ENCODE measurements around the gene FGGY.

- no peak for TF ChIP-seq CTCF (IDR thresholded peaks at IDR 0.05)
- no peak for TF ChIP-seq EZH2 (IDR thresholded peaks at IDR 0.05; ENCODE audit: borderline replicate concordance, insufficient read depth, low read depth, low read length, poor library complexity, severe bottlenecking)
Observed at GRCh38 chr1:59504276-59504675, 207.4 kb downstream of the FGGY start.
